Epithelial cell of proximal tubule (primary cell): ENCODE results near the gene MMS22L. TPM values are rescaled to one million over a fixed set of nuclear protein-coding genes. Genes with fewer than 3 reads are reported as not detected.

Source experiments
- DNase-seq: peaks from one replicate; pipeline ENCODE4 v3.0.0-alpha.2; 2011; ENCODE audit warnings: low read depth
- H3K4me3 ChIP-seq: 2 replicates; pipeline ENCODE4 v1.5.1; 2011; ENCODE audit warnings: low read depth, mild to moderate bottlenecking, low read length
- CTCF ChIP-seq: conservative IDR thresholded peaks from 2 replicates; pipeline ENCODE4 v1.5.1; 2012; ENCODE audit warnings: low read depth, mild to moderate bottlenecking, low read length
- total RNA-seq: library from RNA; depleted of rRNA; stranded (reverse); fragments of >200 nt; gene quantifications from 2 replicates; pipeline ENCODE4 v1.2.3, GENCODE V29; 2015

Gene MMS22L
- total RNA-seq, 1 donor from 2014 or later = 10.7 TPM

- H3K4me3 ChIP-seq = no peak overlapping the region
- DNase-seq = no peak
- no peak for TF ChIP-seq CTCF
Observed at GRCh38 chr6:97129106-97129505, 153.9 kb downstream of the MMS22L start.

GRCh38 chr6:97128507-97128906 is 154.5 kb downstream of the MMS22L start:
- no peak for TF ChIP-seq CTCF
- DNase-seq = no peak
- H3K4me3 ChIP-seq = no peak overlapping the region

- no peak for TF ChIP-seq CTCF
- H3K4me3 ChIP-seq = no peak overlapping the region
- DNase-seq = no peak
Observed at GRCh38 chr6:97123652-97124051, 159.4 kb downstream of the MMS22L start.

GRCh38 chr6:97123112-97123511 is 159.9 kb downstream of the MMS22L start:
- no peak for DNase-seq
- TF ChIP-seq CTCF = no peak
- H3K4me3 ChIP-seq = no peak overlapping the region

GRCh38 chr6:97120511-97120910 is 162.5 kb downstream of the MMS22L start:
- TF ChIP-seq CTCF = no peak
- no peak for DNase-seq
- no peak overlapping the region for H3K4me3 ChIP-seq

GRCh38 chr6:97114645-97115044 is 168.4 kb downstream of the MMS22L start:
- no peak overlapping the region for H3K4me3 ChIP-seq
- TF ChIP-seq CTCF = no peak
- no peak for DNase-seq

- no peak for DNase-seq
- no peak overlapping the region for H3K4me3 ChIP-seq
- no peak for TF ChIP-seq CTCF
Observed at GRCh38 chr6:97113170-97113569, 169.8 kb downstream of the MMS22L start.
